RKO (cell line): ENCODE measurements around the gene PXDN.
"Not testable (repeated sequence)": the region's sequence is repeated elsewhere in the genome, so short reads cannot be mapped to it uniquely, and the experiment has no call there.

Source experiments
- DNase-seq: peaks from one replicate; pipeline ENCODE4 v3.0.0-alpha.2; 2016; ENCODE audit warnings: low spot score

The PXDN gene

DNA sequence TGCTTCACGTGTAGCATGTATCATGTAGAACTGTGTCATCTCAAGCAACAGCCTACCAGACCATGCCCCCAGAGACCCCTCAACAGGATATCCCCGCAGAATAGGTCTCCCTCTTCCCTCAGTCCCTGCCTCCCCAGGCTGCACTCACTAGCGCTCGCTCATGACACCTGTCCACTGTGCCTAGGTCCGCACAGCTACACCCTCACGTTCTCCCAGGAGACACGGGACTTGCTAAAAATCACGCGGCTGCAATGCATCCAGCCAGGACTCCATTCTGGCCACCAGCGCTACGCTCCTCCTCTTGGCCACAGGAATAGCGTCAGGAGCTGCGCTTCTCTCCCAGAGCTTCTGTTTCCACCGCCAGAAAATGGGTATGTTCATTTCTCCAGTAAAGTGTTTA, 2.5 kb downstream of the PXDN start:
- DNase-seq: no peak

DNA sequence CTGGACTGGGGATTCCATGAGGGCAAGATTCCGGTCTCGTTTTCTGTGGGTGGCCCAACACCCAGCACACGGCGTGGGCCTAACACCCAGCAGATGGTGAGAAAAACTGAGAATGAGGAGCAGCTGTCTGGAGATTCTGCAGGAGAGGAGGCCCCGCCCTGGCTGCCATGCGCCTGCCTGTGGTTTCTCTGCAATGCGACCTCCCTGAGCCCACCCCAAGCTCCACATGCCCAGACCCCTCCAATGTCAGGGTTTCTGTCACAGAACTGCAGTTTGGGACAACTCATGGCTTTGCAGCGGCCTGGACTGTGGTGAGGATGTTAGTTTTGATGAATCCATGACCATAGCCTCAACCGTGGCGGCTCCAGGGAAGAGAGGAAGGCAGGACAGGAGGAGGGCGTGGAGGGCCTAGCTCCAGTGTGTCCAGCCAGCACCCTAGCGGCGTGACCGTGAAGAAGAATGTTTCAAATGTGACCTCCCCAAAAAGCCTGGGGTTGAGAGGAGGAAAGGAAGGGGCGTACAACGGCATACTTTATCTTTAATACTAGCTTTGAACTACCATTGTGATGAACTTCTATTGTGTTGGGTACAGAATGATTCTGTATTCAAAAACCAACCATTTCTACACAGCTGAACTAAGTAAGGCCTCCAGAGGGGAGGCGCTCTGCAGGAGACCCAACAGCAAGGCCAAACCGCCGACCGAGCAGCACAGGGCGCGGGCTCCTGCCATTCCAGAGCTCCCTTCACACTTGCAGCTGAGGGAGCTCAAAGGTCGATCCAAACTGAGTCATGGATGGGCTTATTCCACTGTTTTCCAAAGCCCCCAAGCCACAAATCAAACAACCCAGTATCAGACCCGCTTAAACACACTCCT, 3.4 kb downstream of the PXDN start:
- DNase-seq: no peak

DNA sequence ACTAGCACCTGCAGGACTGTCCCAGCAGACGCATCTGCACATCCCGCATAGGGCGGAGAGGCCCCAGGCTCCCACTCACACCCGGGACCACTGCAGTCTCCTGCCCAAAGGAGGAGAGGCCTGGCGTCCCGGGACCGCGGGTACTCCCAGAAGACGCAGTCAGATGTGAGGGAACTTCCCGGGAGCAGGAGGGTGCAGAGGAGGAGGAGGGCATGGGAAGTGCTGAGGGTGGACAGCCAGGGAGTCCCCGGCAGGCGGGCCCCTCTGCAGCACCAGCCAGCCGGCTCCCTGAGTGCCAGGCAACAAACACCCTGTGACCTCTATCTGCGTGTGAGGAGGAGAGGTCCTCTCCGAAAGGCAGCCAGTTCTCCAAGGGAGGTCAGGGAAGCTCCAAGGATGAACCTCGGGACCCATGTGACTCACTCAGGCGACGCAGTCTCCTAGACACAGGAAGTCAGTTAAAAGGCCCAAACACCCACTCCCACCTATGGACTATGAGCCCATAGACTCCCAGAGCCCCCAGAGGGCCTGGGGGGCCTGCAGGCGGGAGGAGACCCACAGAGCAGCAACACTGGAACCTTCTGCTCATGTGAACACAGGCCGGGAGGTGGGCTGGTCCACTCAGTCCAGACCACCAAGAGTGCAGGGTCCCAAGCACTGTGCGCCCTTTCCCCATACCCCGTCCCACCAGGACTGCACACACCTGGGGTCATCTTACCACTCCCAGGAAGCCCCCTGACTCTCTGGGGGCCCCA, 4.2 kb downstream of the PXDN start:
- DNase-seq: no peak

DNA sequence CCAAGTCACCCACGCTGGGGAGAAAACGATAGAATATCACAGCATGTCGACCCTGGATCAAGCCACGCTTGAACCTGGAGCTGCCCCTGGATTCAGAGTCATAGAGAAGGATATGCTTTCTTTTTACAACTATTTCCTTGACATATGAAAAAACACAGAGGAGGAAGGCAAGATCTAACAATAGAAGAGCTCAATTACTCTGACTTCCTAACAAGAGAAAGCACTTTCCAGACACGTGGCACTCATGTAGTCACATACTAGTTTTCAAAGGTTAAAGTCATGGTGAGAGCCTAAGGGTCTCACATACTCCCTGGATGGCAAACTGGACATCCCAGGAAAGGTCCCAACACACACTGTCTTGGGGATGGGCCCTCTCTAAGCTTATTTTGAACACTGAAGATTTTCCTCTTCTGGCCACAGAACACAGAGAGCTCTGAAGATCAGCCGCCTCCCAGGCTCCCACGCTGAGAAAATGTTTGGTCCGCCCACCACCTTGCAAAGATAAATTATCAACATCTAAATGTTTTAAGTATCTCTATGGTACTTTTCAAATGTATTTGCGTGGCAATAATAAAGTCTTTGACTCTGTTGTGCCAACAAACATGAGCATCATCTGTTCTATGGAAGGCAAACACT, 4.9 kb downstream of the PXDN start:
- DNase-seq: no peak

DNA sequence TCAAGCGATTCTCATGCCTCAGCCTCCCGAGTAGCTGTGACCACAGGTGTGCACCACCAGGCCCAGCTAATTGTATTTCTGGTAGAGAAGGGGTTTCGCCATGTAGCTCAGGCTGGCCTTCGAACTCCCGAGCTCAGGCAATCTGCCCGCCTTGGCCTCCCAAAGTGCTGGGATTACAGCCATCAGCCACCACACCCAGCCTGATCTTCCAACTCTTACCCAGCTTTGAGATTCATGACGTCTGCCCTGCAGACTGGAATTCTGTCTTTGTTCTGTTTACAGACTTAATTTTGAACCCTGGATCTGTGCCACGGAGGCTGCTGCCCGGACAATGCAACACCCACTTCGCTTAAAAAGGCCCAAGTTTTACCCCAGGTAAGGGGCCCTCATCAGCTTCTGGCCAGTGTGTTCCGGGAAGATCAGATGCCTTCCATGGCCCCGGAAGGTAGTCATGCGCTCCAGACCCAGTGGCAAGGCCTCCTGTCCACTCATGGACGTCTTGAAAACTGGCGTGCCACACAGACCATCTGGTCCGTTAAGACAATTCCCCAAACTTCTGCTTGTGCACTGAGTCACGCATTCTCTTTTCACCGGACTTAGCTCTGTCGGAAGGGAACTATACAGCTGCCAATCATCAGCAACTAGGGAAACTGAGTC, 5.5 kb downstream of the PXDN start:
- DNase-seq: no peak

DNA sequence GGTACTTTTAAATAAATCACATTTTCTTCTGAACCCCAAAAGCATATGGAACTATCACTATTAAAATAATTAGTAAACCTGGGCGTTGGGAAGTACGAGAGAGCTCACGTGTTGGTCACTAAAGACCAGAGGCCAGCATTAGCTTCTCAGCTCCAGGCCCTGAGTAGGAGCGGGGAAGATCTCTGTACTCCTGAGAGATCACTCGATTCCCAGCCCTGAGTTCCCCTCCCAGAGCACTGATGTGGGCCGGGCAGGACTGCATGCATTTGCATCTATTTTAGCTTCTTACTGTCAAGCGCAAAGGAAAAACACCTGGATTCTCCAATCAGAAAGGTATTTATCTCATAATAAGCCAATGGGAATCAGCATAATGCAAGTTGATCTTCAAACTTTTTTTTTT, 6.2 kb downstream of the PXDN start:
- DNase-seq: no peak

DNA sequence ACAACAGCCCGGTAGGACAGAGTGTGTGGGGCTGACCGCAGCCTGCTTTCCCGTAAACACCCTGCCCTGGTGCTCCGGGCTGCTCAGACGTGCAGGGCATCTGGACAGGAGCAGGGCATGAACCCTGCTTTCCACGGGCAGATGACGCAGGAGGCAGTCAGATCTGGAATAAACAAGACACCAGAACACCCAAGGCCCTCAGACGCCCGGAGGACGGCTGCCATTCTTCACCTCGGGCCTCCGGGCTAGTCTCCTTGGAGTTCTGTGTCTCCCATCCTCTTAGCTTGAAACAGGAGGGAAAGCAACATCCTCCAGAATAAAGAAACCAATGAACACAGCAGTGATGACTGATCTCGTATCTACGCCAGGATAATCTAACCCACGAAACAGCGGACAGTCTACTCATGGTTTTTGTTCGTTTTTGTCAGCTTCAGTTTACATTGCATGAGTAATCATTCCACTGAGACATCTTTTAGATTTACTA, 7.3 kb downstream of the PXDN start:
- DNase-seq: no peak

DNA sequence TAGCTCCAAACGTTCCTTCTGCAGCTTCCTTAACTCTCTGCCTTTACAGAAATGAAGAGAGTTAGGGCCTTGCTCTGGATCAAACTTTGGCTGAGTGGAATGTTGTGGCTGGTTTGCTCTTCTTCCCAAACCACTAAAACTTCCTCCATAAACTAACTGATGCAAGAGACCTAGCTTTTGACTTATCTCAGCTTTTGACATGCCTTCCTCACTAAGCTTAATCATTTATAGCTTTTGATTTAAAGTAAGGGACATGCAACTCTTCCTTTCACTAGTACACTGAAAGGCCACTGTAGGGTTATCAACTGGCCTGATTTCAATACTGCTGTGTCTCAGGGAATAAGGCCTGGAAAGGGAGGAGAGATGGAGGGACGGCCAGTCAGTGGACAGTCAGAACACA, 8.3 kb downstream of the PXDN start:
- DNase-seq: no peak

DNA sequence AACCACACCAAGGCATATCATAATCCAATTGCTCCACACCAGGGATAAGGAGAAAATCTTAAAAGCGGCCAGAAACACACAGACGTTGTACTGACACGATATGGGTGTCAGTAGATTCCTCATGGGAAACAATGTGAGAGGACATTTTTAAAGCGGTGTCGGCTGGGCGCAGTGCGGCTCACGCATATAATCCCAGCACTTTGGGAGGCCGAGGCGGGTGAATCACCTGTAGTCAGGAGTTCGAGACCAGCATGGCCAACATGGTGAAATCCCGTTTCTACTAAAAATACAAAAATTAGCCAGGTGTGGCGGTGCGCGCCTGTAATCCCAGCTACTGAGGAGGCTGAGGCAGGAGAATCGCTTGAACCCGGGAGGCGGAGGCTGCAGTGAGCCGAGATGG, 11.0 kb downstream of the PXDN start:
- not testable (repeated sequence) for DNase-seq

DNA sequence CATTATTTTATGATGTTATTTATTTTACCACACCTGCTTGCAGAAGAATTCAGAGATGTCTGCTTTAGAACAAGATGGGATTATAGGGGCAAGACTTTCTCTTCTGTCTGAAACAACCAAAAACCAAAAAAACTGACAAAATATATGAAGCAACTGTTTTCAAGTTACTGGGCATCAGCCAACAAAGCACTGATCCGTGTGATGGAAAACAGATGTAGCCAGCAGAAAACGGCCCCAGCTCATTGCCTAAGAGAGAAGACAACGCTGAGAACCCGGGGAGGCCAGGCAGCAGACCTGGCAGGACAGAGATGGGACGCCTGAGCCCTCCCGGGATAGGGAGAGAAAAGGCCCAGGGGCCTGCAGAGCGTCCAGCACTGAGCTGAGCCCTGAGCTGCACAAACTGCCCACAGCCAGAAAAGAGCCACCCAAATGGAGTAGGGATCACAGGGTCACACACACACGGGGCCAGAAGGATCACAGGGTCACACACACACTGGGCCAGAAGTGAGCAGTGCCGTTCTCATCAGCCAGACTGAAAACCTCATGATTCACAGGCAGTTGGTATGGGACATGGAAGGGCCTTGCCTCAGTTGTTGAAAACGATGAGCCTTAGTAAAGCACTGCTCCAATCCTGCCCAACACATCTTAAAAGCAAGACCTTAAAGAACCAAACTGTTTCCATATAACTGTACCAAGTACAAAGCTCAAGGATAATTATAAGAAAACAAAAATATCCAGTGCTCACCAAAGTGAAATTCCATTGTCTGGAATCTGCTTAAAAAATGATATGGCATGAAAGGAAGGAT, 12.1 kb downstream of the PXDN start:
- DNase-seq: no peak

DNA sequence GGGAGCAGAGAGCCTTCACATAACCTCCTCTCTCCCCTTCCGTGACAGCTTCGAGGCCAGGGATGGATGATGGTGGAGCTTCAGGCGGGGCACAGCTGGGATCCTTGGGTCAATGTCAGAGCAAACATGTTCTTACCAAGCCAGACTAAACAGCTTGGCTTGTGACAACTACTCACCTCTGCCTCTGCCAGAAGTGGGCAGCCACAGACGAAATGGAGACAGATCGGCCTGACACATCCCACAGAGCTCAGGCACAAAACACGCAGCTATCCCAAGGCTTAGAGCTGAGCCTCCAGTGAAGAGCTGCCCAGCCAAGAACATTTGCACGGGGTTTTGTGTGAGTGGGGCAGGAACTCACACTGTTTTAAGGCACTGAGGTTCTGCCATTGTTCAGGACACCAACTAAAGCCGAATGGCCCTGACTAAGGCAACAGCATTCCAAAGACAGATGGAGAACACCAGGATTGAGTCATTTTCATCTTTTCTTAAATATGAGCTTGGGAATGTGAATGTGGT, 12.8 kb downstream of the PXDN start:
- DNase-seq: no peak

DNA sequence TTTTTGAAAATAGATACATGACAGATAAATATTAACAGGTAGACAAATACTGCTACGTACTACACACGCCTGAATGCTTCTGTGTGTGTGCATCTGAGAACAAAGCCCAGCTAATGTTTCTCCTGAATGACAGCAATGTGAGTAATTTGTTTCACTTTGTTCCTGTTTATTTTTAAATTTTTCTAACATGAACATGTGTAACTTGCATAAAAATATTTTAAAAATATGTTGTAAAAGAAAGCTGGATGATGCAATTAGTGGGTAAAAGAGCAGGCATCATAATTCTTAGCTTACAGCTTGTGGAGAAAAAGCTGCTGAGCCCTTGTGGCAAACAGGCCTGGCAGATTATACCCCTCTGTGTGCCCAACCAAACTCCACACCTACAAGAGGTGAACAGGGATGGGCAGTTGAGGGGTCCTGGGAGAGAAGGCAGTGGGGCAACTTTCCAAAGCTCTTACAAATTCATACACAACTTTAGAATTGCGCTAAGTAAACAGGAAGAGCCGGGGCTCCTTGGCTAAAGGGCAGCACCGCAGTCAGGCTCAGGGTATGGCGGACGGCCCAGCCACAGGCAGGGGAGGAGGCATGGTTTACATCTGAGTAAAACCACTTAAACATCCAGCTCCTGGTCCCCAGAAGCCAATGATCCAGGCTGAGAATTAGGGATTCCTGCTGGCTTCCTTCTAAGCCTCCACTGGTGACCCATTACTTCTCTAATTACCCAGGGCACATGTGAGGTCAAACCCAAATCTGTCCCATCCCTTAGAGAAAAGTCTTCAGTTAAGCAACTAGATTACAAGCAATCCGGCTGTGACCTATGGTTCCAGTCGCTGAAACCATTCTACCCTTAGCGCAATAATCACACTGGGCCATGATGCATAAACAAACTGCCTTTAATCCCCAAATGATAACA, 14.0 kb downstream of the PXDN start:
- no peak for DNase-seq

DNA sequence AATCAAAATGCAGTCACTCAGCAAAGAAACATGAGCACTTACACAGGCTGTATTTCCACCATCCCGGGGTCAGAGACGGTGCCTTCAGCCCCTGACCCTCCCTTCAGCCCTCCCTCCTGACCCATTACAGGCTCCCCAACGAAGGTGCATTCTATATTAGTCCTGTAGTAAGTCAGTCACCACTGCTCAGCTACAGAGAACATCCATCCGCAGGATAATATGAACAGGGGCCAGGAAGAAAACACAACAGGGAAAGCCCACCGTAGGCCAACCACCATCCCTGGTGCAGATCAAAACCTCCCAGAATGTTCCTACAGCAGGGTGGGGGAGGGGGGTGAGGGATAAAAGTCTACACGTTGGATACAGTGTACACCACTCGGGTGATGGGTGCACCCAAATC, 15.1 kb downstream of the PXDN start:
- no peak for DNase-seq

DNA sequence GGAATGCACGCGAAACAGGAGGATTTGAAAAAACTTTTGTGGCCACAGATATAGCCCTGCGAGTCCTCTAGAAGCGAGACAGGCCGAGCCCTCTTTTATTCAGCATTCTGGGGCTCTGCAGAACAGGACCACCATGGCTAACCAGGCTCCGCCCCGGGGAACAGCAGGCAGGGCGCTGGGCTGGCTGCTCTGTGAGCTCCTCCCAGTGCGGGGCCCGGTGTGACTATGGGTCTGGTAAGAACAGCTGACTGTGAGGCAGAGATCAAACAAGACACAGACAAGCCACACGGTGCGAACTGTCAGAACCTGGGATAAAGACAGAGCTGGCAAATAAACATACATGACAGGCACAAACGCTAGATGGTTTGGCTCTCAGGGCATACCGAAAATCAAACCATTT, 15.5 kb downstream of the PXDN start:
- DNase-seq: no peak

DNA sequence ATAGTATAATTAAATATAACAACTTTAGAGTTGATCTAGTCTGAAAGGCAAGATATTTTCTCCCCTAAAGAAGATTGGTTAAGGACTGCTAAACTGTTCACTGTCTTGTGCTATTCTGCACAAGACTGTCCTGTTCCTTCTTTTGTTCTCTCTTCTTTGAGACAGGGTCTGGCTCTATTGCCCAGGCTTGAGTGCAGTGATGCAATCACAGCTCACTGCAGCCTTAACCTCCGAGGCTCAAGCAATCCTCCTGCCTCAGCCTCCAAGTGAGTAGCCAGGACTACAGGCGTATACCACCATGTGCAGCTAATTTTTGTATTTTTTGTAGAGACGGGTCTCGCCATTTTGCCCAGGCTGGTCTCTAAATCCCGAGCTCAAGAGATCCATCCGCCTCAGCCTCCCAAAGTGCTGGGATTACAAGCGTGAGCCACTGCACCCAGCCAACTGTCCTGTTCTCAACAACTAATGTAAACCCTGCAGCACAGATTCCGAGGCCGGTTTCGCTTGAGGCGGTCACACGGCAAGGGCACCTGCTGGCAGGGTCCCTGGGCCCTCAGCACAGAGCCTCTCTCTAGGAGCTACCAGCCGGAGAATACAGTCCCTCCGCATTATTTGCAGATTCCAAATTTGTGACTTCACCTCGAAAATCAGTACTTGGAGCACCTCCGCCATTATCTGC, 16.4 kb downstream of the PXDN start:
- DNase-seq: no peak

DNA sequence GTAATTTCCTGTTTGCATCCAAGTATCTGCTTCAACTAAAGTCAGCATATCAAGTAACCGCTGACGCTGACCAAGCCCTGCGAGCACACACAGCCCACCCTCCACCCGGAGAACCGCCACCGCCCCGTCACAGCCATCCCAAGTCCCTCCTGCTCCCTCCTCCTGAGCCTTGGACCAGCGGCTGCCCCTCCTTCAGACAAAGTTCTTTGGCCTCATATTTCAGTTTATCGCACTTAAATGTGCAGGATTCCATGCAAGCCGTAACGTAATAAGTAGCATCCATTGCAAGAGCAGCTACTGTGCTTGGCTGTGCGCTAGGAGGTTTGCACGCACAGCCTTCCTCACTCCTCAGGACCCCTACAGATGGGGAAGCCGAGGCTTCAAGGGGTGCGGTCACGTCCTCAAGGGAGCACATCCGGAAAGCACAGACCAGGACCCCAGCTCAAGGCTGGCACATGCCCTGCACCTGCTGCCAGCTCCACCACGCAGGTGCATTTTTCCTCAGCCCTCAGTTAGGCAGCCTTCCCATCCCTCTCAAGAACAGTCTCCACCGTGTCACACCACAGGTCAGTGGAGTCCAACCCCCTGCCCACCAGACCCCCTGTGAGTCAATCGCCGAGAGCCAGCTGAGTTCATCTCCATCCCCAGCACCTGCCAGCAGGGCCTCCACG, 17.1 kb downstream of the PXDN start:
- no peak for DNase-seq

DNA sequence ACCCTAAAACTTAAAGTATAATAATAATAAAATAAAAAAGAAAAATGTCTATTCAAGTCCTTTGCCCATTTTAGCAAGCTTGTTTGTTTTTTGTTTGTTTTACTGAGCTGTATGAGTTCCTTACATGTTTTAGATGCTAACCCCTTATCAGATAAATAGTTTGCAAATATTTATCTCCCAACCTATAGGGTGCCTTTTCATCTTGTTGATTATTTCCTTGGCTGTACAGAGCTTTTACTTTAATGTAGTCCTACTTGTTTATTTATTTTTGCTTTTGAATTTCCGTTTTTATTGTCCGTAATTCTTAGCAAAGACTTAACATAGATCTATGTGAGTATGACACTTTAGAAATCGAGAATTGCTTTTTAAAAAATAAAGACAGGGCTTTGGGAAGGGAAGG, 17.8 kb downstream of the PXDN start:
- DNase-seq: no peak

DNA sequence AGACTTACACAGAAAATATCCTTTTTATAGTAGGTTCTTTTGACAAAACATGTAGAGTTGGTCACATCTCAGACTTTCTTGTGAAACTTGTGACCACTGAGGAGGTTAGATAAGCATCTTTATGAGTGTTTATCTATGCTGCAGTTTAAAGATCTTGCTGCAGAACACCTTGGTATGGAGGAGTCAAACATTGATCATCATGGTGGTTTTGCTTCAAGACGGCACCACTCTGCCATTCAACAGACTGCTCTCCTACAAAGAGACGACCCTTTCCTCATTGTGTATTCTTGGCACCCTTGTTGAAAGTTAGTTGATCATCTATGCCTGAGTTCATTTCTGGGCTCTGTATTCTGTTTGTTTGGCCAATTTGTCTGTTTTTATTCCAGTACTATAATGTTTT, 20.0 kb downstream of the PXDN start:
- not testable (repeated sequence) for DNase-seq
